ENCODE results near the gene TLE5. TPM values are rescaled to one million over a fixed set of nuclear protein-coding genes. Genes with fewer than 3 reads are reported as not detected.

TLE5 gene
- total RNA-seq, 2 experiments from 2014 or later = 411 to 426 TPM

GRCh38 chr19:3073931-3074595 lies 11.8 kb upstream of the TLE5 start:
- CTCF ChIA-PET = interaction anchor here (2.1 to 5.1 kb wide), 3 partner anchors 14 to 35 kb away, joined by 7 to 49 read pairs (median 29); no protein-coding TSS in a partner anchor
- Mint-ChIP-seq H3K9me3 (no peaks in the 10 kb centered on the region), H3K4me3 (no peak overlapping the region), H3K4me1 (ENCODE audit: low read depth) (peaks cover 4% of the 10 kb centered on the region), H3K27me3 (no peaks in the 10 kb centered on the region), H3K27ac (no peak overlapping the region), H3K36me3 (no peaks in the 10 kb centered on the region)
- no peak for DNase-seq
- POLR2A ChIA-PET = interaction anchor here (0.7 kb wide), 1 partner anchor 21 kb away, joined by 3 read pairs; no protein-coding TSS in a partner anchor
- intact Hi-C loops (cut with micrococcal nuclease) = no loop called here

GRCh38 chr19:3073159-3073563 lies 10.9 kb upstream of the TLE5 start:
- no peaks in the 10 kb centered on the region for H3K27me3 Mint-ChIP-seq
- CTCF ChIA-PET = interaction anchor here (2.0 kb wide), 1 partner anchor 31 kb away, joined by 11 read pairs; no protein-coding TSS in a partner anchor
- H3K4me1 Mint-ChIP-seq (ENCODE audit: low read depth) = peaks cover 4% of the 10 kb centered on the region
- H3K4me3 Mint-ChIP-seq = no peak overlapping the region
- POLR2A ChIA-PET = interaction anchor here (0.7 kb wide), 1 partner anchor 21 kb away, joined by 3 read pairs; no protein-coding TSS in a partner anchor
- intact Hi-C loops (cut with micrococcal nuclease) = no loop called here
- no peaks in the 10 kb centered on the region for H3K36me3 Mint-ChIP-seq
- H3K9me3 Mint-ChIP-seq = no peaks in the 10 kb centered on the region
- DNase-seq = no peak
- no peak overlapping the region for H3K27ac Mint-ChIP-seq

- H3K27ac Mint-ChIP-seq = no peak overlapping the region
These were observed 9.5 kb upstream of the TLE5 start for GRCh38 chr19:3071768-3072167.

GRCh38 chr19:3068071-3068470 lies 5.8 kb upstream of the TLE5 start:
- CTCF ChIA-PET = interaction anchor here (0.6 kb wide), 1 partner anchor 11 kb away, joined by 4 read pairs; no protein-coding TSS in a partner anchor
- no peak for DNase-seq
- no peak overlapping the region for H3K27ac Mint-ChIP-seq
- intact Hi-C loops (cut with micrococcal nuclease) = no loop called here
- H3K9me3 Mint-ChIP-seq = no peaks in the 10 kb centered on the region
- peaks cover 4% of the 10 kb centered on the region for H3K4me1 Mint-ChIP-seq (ENCODE audit: low read depth)
- POLR2A ChIA-PET = no interaction called here
- no peak overlapping the region for H3K4me3 Mint-ChIP-seq
- H3K27me3 Mint-ChIP-seq = no peaks in the 10 kb centered on the region
- H3K36me3 Mint-ChIP-seq = no peaks in the 10 kb centered on the region

More at GRCh38 chr19:3071768-3072167, 9.5 kb upstream of the TLE5 start:
- H3K36me3 Mint-ChIP-seq = no peaks in the 10 kb centered on the region
- no peak for DNase-seq
- no peak overlapping the region for H3K4me3 Mint-ChIP-seq
- no peaks in the 10 kb centered on the region for H3K9me3 Mint-ChIP-seq
- no peaks in the 10 kb centered on the region for H3K27me3 Mint-ChIP-seq
- ChIA-PET CTCF (interaction anchor here (0.7 to 2.0 kb wide), 3 partner anchors 32 to 38 kb away, joined by 3 to 11 read pairs (median 3); no protein-coding TSS in a partner anchor), POLR2A (interaction anchor here (1.1 kb wide), 1 partner anchor 36 kb away, joined by 4 read pairs; no protein-coding TSS in a partner anchor)
- H3K4me1 Mint-ChIP-seq (ENCODE audit: low read depth) = peaks cover 4% of the 10 kb centered on the region
- intact Hi-C loops (cut with micrococcal nuclease) = no loop called here

- H3K36me3 Mint-ChIP-seq = no peaks in the 10 kb centered on the region
- POLR2A ChIA-PET = no interaction called here
These were observed 5.3 kb upstream of the TLE5 start for GRCh38 chr19:3067563-3067962.

GRCh38 chr19:3066482-3067049 lies 4.3 kb upstream of the TLE5 start:
- Mint-ChIP-seq H3K4me3 (no peak overlapping the region), H3K36me3 (no peaks in the 10 kb centered on the region), H3K9me3 (no peaks in the 10 kb centered on the region), H3K27me3 (no peaks in the 10 kb centered on the region), H3K27ac (no peak overlapping the region), H3K4me1 (ENCODE audit: low read depth) (peaks cover 6% of the 10 kb centered on the region)
- no peak for DNase-seq
- POLR2A ChIA-PET = no interaction called here
- CTCF ChIA-PET = interaction anchor here (1.0 kb wide), 1 partner anchor 38 kb away, joined by 4 read pairs; no protein-coding TSS in a partner anchor
- intact Hi-C loops (cut with micrococcal nuclease) = no loop called here

More at GRCh38 chr19:3067563-3067962, 5.3 kb upstream of the TLE5 start:
- intact Hi-C loops (cut with micrococcal nuclease) = no loop called here
- H3K27ac Mint-ChIP-seq = no peak overlapping the region
- peaks cover 6% of the 10 kb centered on the region for H3K4me1 Mint-ChIP-seq (ENCODE audit: low read depth)
- no peak overlapping the region for H3K4me3 Mint-ChIP-seq
- no peaks in the 10 kb centered on the region for H3K9me3 Mint-ChIP-seq
- H3K27me3 Mint-ChIP-seq = no peaks in the 10 kb centered on the region
- CTCF ChIA-PET = no interaction called here
- DNase-seq = no peak

- Mint-ChIP-seq H3K9me3 (no peaks in the 10 kb centered on the region), H3K36me3 (peaks cover 2% of the 10 kb centered on the region), H3K27ac (no peak overlapping the region), H3K4me3 (no peak overlapping the region), H3K4me1 (ENCODE audit: low read depth) (peaks cover 8% of the 10 kb centered on the region), H3K27me3 (no peaks in the 10 kb centered on the region)
- POLR2A ChIA-PET = no interaction called here
- CTCF ChIA-PET = interaction anchor here (0.6 to 1.0 kb wide), 2 partner anchors 39 to 516 kb away, joined by 3 to 4 read pairs; no protein-coding TSS in a partner anchor
- no peak for DNase-seq
- intact Hi-C loops (cut with micrococcal nuclease) = no loop called here
These were observed 3.5 kb upstream of the TLE5 start for GRCh38 chr19:3065675-3066357.

GRCh38 chr19:3064011-3064330 lies 1.7 kb upstream of the TLE5 start:
- H3K27me3 Mint-ChIP-seq = no peaks in the 10 kb centered on the region
- peaks cover 21% of the 10 kb centered on the region for H3K4me1 Mint-ChIP-seq (ENCODE audit: low read depth)
- ChIA-PET POLR2A (no interaction called here), CTCF (interaction anchor here (0.6 to 2.6 kb wide), 2 partner anchors 24 to 40 kb away, joined by 3 to 12 read pairs; no protein-coding TSS in a partner anchor)
- H3K4me3 Mint-ChIP-seq = no peak overlapping the region
- intact Hi-C loops (cut with micrococcal nuclease) = no loop called here
- H3K27ac Mint-ChIP-seq = peak overlapping the region; percentile 45
- H3K9me3 Mint-ChIP-seq = no peaks in the 10 kb centered on the region
- peaks cover 16% of the 10 kb centered on the region for H3K36me3 Mint-ChIP-seq
- no peak for DNase-seq

- Mint-ChIP-seq H3K9me3 (no peaks in the 10 kb centered on the region), H3K4me1 (ENCODE audit: low read depth) (peaks cover 33% of the 10 kb centered on the region), H3K27me3 (no peaks in the 10 kb centered on the region), H3K4me3 (peak overlapping the region; percentile 82), H3K36me3 (peaks cover 29% of the 10 kb centered on the region), H3K27ac (peak overlapping the region; percentile 90)
- DNase-seq = peak; percentile 72
- CTCF ChIA-PET = interaction anchor here (0.6 to 1.5 kb wide), 6 partner anchors 14 to 110 kb away, joined by 3 to 7 read pairs (median 4); no protein-coding TSS in a partner anchor
- intact Hi-C loops (cut with micrococcal nuclease) = loop anchor here (2.0 kb wide), 1 partner anchor 27 kb away; no protein-coding TSS in a partner anchor
- POLR2A ChIA-PET = interaction anchor here (1.6 to 1.8 kb wide), 2 partner anchors 9 to 26 kb away, joined by 12 to 14 read pairs; no protein-coding TSS in a partner anchor
These were observed 823 bp downstream of the TLE5 start for GRCh38 chr19:3061182-3062161.

GRCh38 chr19:3060857-3061181 lies 1.5 kb downstream of the TLE5 start:
- H3K4me3 Mint-ChIP-seq = peak overlapping the region; percentile 82
- peak overlapping the region; percentile 90 for H3K27ac Mint-ChIP-seq
- ChIA-PET CTCF (interaction anchor here (1.0 to 1.5 kb wide), 6 partner anchors 14 to 109 kb away, joined by 3 to 7 read pairs (median 5); no protein-coding TSS in a partner anchor), POLR2A (interaction anchor here (1.6 to 1.8 kb wide), 2 partner anchors 9 to 25 kb away, joined by 12 to 14 read pairs; no protein-coding TSS in a partner anchor)
- no peaks in the 10 kb centered on the region for H3K27me3 Mint-ChIP-seq
- intact Hi-C loops (cut with micrococcal nuclease) = loop anchor here (2.0 kb wide), 1 partner anchor 26 kb away; no protein-coding TSS in a partner anchor
- peaks cover 29% of the 10 kb centered on the region for H3K36me3 Mint-ChIP-seq
- H3K9me3 Mint-ChIP-seq = no peaks in the 10 kb centered on the region
- H3K4me1 Mint-ChIP-seq (ENCODE audit: low read depth) = peaks cover 33% of the 10 kb centered on the region
- DNase-seq = no peak

GRCh38 chr19:3059653-3060052 lies 2.6 kb downstream of the TLE5 start:
- H3K9me3 Mint-ChIP-seq = no peaks in the 10 kb centered on the region
- no peaks in the 10 kb centered on the region for H3K27me3 Mint-ChIP-seq
- H3K36me3 Mint-ChIP-seq = peaks cover 37% of the 10 kb centered on the region
- peaks cover 38% of the 10 kb centered on the region for H3K4me1 Mint-ChIP-seq (ENCODE audit: low read depth)
- H3K4me3 Mint-ChIP-seq = peak overlapping the region; percentile 82
- intact Hi-C loops (cut with micrococcal nuclease) = loop anchor here (2.0 kb wide), 1 partner anchor 25 kb away; no protein-coding TSS in a partner anchor
- CTCF ChIA-PET = interaction anchor here (0.7 to 1.5 kb wide), 4 partner anchors 8 to 108 kb away, joined by 3 to 7 read pairs (median 4); no protein-coding TSS in a partner anchor
- POLR2A ChIA-PET = interaction anchor here (1.8 kb wide), 1 partner anchor 24 kb away, joined by 12 read pairs; no protein-coding TSS in a partner anchor
- DNase-seq = no peak
- peak overlapping the region; percentile 90 for H3K27ac Mint-ChIP-seq
